Liver (tissue), 9 donors: ENCODE measurements around the gene OOSP1. TPM values are rescaled to one million over a fixed set of nuclear protein-coding genes. Genes with fewer than 3 reads are reported as not detected.

ENCODE experiments used
- DNase-seq: peaks from one replicate; pipeline ENCODE4 v3.0.0-alpha.2; 2017; ENCODE audit warnings: low spot score
- H3K27ac ChIP-seq, 2 donors: one replicate each; pipeline ENCODE4 v1.7.0; 2013; ENCODE audit warnings: inconsistent platforms in 2 of 2, low read length in 2 of 2, control low read depth in 1 of 2, low read depth in 1 of 2, mild to moderate bottlenecking in 1 of 2
- H3K27me3 ChIP-seq, 4 donors: one replicate each; pipeline versions ENCODE4 v1.6.1 to v1.7.0; 2013; ENCODE audit warnings: low read length in 3 of 4, inconsistent platforms in 1 of 4, mild to moderate bottlenecking in 1 of 4, moderate library complexity in 1 of 4; ENCODE audit not compliant: control insufficient read depth in 4 of 4, insufficient read depth in 4 of 4
- H3K36me3 ChIP-seq, 4 donors: one replicate each; pipeline versions ENCODE4 v1.6.1 to v1.7.0; 2013; ENCODE audit warnings: low read length in 3 of 4, mild to moderate bottlenecking in 3 of 4, low read depth in 1 of 4, moderate library complexity in 1 of 4; ENCODE audit not compliant: control insufficient read depth in 4 of 4, insufficient read depth in 3 of 4
- H3K4me1 ChIP-seq, 4 donors: one replicate each; pipeline versions ENCODE4 v1.6.1 to v1.7.0; 2013; ENCODE audit warnings: low read length in 3 of 4, mild to moderate bottlenecking in 3 of 4, moderate library complexity in 1 of 4; ENCODE audit not compliant: control insufficient read depth in 4 of 4, insufficient read depth in 4 of 4
- H3K4me3 ChIP-seq, 3 donors: one replicate each; pipeline versions ENCODE4 v1.6.1 to v1.7.0; 2013; ENCODE audit warnings: low read length in 3 of 3, control low read depth in 1 of 3, low read depth in 1 of 3, mild to moderate bottlenecking in 1 of 3
- H3K9ac ChIP-seq, 2 donors: one replicate each; pipeline ENCODE4 v1.7.0; 2013; ENCODE audit warnings: low read length in 2 of 2, mild to moderate bottlenecking in 2 of 2, moderate library complexity in 2 of 2, control low read depth in 1 of 2, low read depth in 1 of 2
- H3K9me3 ChIP-seq, 4 donors: one replicate each; pipeline versions ENCODE4 v1.6.1 to v1.7.0; 2013; ENCODE audit warnings: low read length in 3 of 4; ENCODE audit not compliant: control insufficient read depth in 4 of 4
- ATF3 ChIP-seq: IDR thresholded peaks from 2 replicates; pipeline ENCODE4 v1.6.1; 2016; ENCODE audit warnings: antibody characterized with exemption
- CTCF ChIP-seq: fragments of 150-350 bp; IDR thresholded peaks from 2 replicates; pipeline ENCODE4 v1.5.1; 2017; ENCODE audit warnings: improper control_type of control experiment, low read depth, low read length; ENCODE audit not compliant: missing input control
- EGR1 ChIP-seq, 2 donors: IDR thresholded peaks; 2 replicates each; pipeline ENCODE4 v1.6.1; 2016 to 2018; ENCODE audit warnings: antibody characterized with exemption in 2 of 2, low read depth in 2 of 2
- FOXA1 ChIP-seq: IDR thresholded peaks from 2 replicates; pipeline ENCODE4 v1.6.1; 2016; ENCODE audit warnings: antibody characterized with exemption
- FOXA2 ChIP-seq: IDR thresholded peaks from 2 replicates; pipeline ENCODE4 v1.6.1; 2016; ENCODE audit warnings: antibody characterized with exemption
- GABPA ChIP-seq, 2 donors: IDR thresholded peaks in 1 of 2; conservative IDR thresholded peaks in 1 of 2; 2 replicates each; pipeline ENCODE4 v1.6.1; 2016; ENCODE audit warnings: antibody characterized with exemption in 2 of 2, mild to moderate bottlenecking in 1 of 2, moderate library complexity in 1 of 2
- HNF4A ChIP-seq, 2 donors: conservative IDR thresholded peaks; 2 replicates each; pipeline ENCODE4 v1.6.1; 2016; ENCODE audit warnings: antibody characterized with exemption in 2 of 2, mild to moderate bottlenecking in 2 of 2
- HNF4G ChIP-seq: IDR thresholded peaks from 2 replicates; pipeline ENCODE4 v1.6.1; 2016; ENCODE audit warnings: antibody characterized with exemption
- JUND ChIP-seq, 2 donors: IDR thresholded peaks; 2 replicates each; pipeline ENCODE4 v1.6.1; 2016; ENCODE audit warnings: antibody characterized with exemption in 2 of 2
- MAX ChIP-seq: IDR thresholded peaks from 2 replicates; pipeline ENCODE4 v1.6.1; 2016; ENCODE audit warnings: antibody characterized with exemption
- NR2F2 ChIP-seq: IDR thresholded peaks from 2 replicates; pipeline ENCODE4 v1.6.1; 2016; ENCODE audit warnings: antibody characterized with exemption
- RAD21 ChIP-seq, 2 donors: IDR thresholded peaks; 2 replicates each; pipeline ENCODE4 v1.6.1; 2016; ENCODE audit warnings: antibody characterized with exemption in 2 of 2, mild to moderate bottlenecking in 2 of 2
- REST ChIP-seq: IDR thresholded peaks from 2 replicates; pipeline ENCODE4 v1.6.1; 2016; ENCODE audit warnings: antibody characterized with exemption, mild to moderate bottlenecking
- RXRA ChIP-seq, 2 donors: IDR thresholded peaks; 2 replicates each; pipeline ENCODE4 v1.6.1; 2017 to 2018; ENCODE audit warnings: antibody characterized with exemption in 2 of 2, mild to moderate bottlenecking in 1 of 2
- SP1 ChIP-seq: IDR thresholded peaks from 2 replicates; pipeline ENCODE4 v1.6.1; 2018; ENCODE audit warnings: antibody characterized with exemption, mild to moderate bottlenecking
- TAF1 ChIP-seq: conservative IDR thresholded peaks from 2 replicates; pipeline ENCODE4 v1.6.1; 2016; ENCODE audit warnings: antibody characterized with exemption, mild to moderate bottlenecking
- YY1 ChIP-seq: IDR thresholded peaks from 2 replicates; pipeline ENCODE4 v1.6.1; 2016; ENCODE audit warnings: antibody characterized with exemption, mild to moderate bottlenecking
- WGBS: extraction: QIAGEN DNeasy Blood & Tissue Kit; methylation state at CpG from one replicate; pipeline ENCODE4 v1.1.7; 2013; 5-methylcytosine and 5-hydroxymethylcytosine counted together
- polyA plus RNA-seq, 2 donors: library from polyadenylated mRNA; stranded (reverse) in 1 of 2; unstranded in 1 of 2; fragments of 200-250 nt in 1 of 2; fragments of >200 nt in 1 of 2; fragmentation: Nextera tagmentation in 1 of 2; extraction: Ambion mirVana in 1 of 2; gene quantifications; one replicate each; pipeline versions ENCODE4 v1.2.1 to v1.2.3, GENCODE V29; 2013 to 2015
- total RNA-seq, 2 donors: library from RNA; depleted of rRNA; stranded (reverse); fragments of >200 nt; gene quantifications; one replicate each; pipeline ENCODE4 v1.2.3, GENCODE V29; 2014
- donor health status: healthy.
- donor health status: healthy.
- donor health status: healthy.
- donor health status: healthy.
- donor health status: healthy.

The OOSP1 gene
- total and polyA plus RNA-seq, 4 donors = not detected

GRCh38 chr11:59966201-59966600, 28.0 kb downstream of the OOSP1 start:
- Histone ChIP-seq H3K9ac (no peak overlapping the region), H3K4me1 (no peaks in the 10 kb centered on the region), H3K9me3 (no peaks in the 10 kb centered on the region), H3K27me3 (no peaks in the 10 kb centered on the region), H3K4me3 (no peak overlapping the region), H3K27ac (no peak overlapping the region), H3K36me3 (no peaks in the 10 kb centered on the region)
- no peak for DNase-seq
- TF ChIP-seq ATF3 (no peak), RAD21 (IDR thresholded peaks at IDR 0.05) (no peak), YY1 (no peak), FOXA2 (no peak), MAX (no peak), TAF1 (no peak), FOXA1 (no peak), CTCF (no peak), RXRA (IDR thresholded peaks at IDR 0.05) (no peak), NR2F2 (no peak), HNF4G (no peak), JUND (IDR thresholded peaks at IDR 0.05) (no peak), REST (no peak), EGR1 (IDR thresholded peaks at IDR 0.05; ENCODE audit: low read depth in 2 of 2) (no peak), HNF4A (conservative IDR thresholded peaks at IDR 0.05) (no peak)
- 92% methylated on average over 3 of the region's 3 CpGs for WGBS

GRCh38 chr11:59967677-59968394, 29.6 kb downstream of the OOSP1 start:
- WGBS = 77% methylated on average over 3 of the region's 3 CpGs
- Histone ChIP-seq H3K9ac (no peak overlapping the region), H3K27me3 (no peaks in the 10 kb centered on the region)
- TF ChIP-seq FOXA2 (no peak), CTCF (no peak), GABPA (IDR thresholded peaks at IDR 0.05 in 1 of 2, conservative IDR thresholded peaks at IDR 0.05 in 1 of 2) (no peak), HNF4A (conservative IDR thresholded peaks at IDR 0.05) (no peak), RXRA (IDR thresholded peaks at IDR 0.05) (no peak), TAF1 (no peak), ATF3 (no peak), YY1 (no peak), SP1 (no peak), REST (no peak), RAD21 (IDR thresholded peaks at IDR 0.05) (no peak), FOXA1 (no peak), HNF4G (no peak), NR2F2 (no peak)

More at GRCh38 chr11:59967677-59968394, 29.6 kb downstream of the OOSP1 start:
- Histone ChIP-seq H3K36me3 (no peaks in the 10 kb centered on the region), H3K9me3 (no peaks in the 10 kb centered on the region), H3K4me3 (no peak overlapping the region), H3K27ac (no peak overlapping the region), H3K4me1 (no peaks in the 10 kb centered on the region)
- no peak for DNase-seq
